Fibroblast of the aortic adventitia (primary cell): ENCODE measurements around the gene TCF21. TPM values are rescaled to one million over a fixed set of nuclear protein-coding genes. Genes with fewer than 3 reads are reported as not detected.
"Not testable (repeated sequence)": the region's sequence is repeated elsewhere in the genome, so short reads cannot be mapped to it uniquely, and the experiment has no call there.

ENCODE experiments used
- DNase-seq: peaks from one replicate; pipeline ENCODE4 v3.0.0-alpha.2; 2010; ENCODE audit warnings: low read depth
- H3K4me3 ChIP-seq: 2 replicates; pipeline ENCODE4 v1.5.1; 2011; ENCODE audit warnings: low read depth, mild to moderate bottlenecking, control low read depth, low read length, moderate library complexity
- total RNA-seq: library from RNA; depleted of rRNA; stranded (reverse); fragments of >200 nt; gene quantifications from 2 replicates; pipeline ENCODE4 v1.2.3, GENCODE V29; 2012; ENCODE audit warnings: low replicate concordance
- TF ChIP-seq, protein P1 (sequence below): IDR thresholded peaks from 2 replicates; pipeline ENCODE4 v1.5.1; 2011; ENCODE audit warnings: mild to moderate bottlenecking, low read length, control low read depth, inconsistent platforms; ENCODE audit not compliant: insufficient read depth

Gene TCF21
- total RNA-seq, 1 donor: 5.0 TPM

DNA sequence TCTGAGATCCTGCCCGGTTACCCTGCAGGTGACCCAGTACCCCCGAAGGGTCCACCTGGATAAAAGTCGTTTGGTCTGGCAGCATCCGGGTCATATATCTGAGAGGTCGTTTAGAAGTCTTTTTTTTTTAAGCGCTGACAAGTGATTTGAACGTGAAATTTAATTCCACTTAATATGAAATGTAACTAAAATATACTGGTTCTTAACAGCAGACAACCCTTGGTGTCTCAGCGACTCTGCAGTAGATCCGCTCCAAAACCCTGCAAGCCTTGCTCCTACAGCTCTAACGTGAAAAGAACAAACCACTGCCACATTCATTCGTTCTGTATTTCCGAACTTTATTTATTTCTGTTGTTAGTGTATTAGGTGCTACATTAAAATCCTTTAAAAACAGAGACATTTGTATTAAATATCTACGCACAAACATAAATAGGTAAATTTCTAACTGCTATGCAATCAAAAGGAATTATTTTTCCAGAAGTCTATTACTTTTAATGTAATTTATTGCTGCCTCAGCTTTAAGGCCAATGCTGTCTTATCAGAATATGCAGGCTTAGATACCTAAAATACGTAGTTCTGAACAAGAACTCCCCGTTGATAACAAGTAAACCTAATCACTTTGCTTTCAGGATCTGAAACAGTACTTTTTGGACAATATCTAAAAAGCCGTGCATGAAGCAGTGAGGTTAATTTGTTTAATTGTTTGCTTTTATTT is 33.5 kb upstream of the TCF21 start:
- no peak overlapping the region for H3K4me3 ChIP-seq
- TF ChIP-seq, protein P1, sequence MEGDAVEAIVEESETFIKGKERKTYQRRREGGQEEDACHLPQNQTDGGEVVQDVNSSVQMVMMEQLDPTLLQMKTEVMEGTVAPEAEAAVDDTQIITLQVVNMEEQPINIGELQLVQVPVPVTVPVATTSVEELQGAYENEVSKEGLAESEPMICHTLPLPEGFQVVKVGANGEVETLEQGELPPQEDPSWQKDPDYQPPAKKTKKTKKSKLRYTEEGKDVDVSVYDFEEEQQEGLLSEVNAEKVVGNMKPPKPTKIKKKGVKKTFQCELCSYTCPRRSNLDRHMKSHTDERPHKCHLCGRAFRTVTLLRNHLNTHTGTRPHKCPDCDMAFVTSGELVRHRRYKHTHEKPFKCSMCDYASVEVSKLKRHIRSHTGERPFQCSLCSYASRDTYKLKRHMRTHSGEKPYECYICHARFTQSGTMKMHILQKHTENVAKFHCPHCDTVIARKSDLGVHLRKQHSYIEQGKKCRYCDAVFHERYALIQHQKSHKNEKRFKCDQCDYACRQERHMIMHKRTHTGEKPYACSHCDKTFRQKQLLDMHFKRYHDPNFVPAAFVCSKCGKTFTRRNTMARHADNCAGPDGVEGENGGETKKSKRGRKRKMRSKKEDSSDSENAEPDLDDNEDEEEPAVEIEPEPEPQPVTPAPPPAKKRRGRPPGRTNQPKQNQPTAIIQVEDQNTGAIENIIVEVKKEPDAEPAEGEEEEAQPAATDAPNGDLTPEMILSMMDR: no peak
- peak; percentile 14 for DNase-seq

GRCh38 chr6:133855991-133856370 is 32.9 kb upstream of the TCF21 start:
- TF ChIP-seq, protein P1: no peak
- H3K4me3 ChIP-seq: no peak overlapping the region
- no peak for DNase-seq

DNA sequence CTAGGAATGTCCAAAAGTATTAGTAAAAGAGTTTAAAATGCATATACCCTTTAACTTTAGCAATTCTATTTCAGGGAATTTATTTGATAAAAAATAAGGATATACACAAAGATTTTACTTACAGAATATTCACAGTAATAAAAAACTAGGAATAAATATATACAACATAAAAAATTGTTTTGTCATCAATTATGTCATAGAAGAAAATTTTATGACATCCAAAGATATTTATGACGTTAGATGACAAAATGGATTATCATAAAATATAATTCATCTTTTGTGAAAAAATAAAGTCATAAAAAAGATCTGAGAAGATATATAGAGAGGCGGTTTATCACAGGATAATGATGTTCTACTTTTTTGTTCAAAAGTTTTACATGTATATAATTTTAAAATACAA is 32.0 kb upstream of the TCF21 start:
- no peak for DNase-seq
- no peak overlapping the region for H3K4me3 ChIP-seq
- TF ChIP-seq, protein P1: no peak

DNA sequence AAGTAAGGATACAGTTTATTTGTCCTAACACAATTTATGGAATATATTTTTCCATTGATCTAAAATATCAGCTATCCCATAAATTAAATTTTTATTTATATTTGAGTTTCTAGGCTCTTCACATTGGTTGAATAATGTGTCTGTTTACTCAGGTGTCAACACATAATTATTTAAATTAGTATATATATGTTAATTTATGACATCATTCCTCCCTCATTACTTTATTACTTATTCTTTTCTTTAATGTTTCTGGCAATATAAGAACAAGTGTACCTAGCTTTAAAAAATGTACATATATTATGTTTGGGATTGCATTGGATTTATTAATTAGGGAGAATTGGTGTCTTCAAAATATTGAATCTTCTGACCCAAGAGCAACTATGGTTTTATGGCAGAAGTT is 31.2 kb upstream of the TCF21 start:
- H3K4me3 ChIP-seq: no peak overlapping the region
- DNase-seq: no peak
- TF ChIP-seq, protein P1: no peak

DNA sequence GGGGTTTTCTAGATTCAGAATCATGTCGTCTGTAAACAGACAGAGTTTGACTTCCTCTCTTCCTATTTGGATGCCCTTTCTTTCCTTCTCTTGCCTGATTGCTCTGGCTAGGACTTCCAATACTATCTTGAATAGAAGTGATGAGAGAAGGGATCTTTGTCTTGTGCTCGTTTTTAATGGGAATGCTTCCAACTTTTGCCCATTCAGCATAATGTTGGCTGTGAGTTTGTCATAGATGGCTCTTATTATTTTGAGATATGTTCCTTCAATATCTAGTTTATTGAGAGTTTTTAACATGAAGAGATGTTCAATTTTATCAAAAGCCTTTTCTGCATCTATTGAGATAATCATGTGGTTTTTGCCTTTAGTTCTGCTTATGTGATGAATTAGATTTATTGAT is 27.6 kb upstream of the TCF21 start:
- not testable (repeated sequence) for DNase-seq

DNA sequence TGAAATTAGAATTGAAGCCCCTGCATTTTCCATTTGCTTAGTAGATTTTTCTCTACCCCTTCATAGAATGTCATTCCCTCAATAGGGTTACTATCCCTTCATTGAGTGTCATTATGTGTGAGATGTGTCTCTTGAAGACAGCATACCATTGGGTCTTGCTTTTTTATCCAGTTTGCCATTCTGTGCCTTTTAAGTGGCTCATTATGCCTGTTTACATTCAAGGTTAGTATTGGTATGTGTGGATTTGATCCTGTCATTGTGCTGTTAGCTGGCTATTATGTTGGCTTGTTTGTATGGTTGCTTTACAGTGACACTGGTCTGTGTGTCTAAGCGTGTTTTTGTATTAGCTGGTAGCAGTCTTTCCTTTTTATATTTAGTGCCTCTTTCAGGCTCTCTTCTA is 25.7 kb upstream of the TCF21 start:
- H3K4me3 ChIP-seq: no peak overlapping the region
- DNase-seq: no peak
- TF ChIP-seq, protein P1: no peak

More for the DNA sequence above, 27.6 kb upstream of the TCF21 start:
- H3K4me3 ChIP-seq: not testable (repeated sequence)

DNA sequence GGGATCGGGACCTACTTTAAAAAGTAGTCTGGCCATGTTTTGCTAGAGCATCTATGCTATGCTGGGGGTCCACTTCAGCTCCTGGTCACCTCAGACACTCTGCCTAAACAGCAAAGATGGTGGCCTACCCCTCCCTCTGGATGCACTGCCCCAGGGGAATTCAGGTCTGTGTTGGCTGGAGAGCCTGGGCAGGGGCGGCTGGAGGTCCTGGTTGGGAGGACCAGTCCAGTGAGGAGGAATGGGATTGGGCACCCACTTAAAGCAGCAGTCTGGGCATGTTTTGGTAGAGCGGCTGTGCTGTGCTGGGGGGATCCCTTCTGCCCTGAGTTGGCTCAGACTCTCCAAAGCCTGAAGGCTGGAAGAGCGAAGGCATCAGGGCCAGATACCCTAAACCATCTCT is 23.2 kb upstream of the TCF21 start:
- no peak overlapping the region for H3K4me3 ChIP-seq
- no peak for DNase-seq
- TF ChIP-seq, protein P1: no peak
